H7 (cell line): ENCODE data around the gene MYO3A. TPM values are rescaled to one million over a fixed set of nuclear protein-coding genes. Genes with fewer than 3 reads are reported as not detected.

Source experiments
- DNase-seq: peaks from one replicate; pipeline ENCODE4 v3.0.0; 2012
- H3K27me3 ChIP-seq: 2 replicates; pipeline ENCODE4 v1.6.0; 2011; ENCODE audit warnings: mild to moderate bottlenecking, low read length; ENCODE audit not compliant: control insufficient read depth, insufficient read depth
- H3K36me3 ChIP-seq: replicated peaks from 2 replicates; pipeline ENCODE4 v1.5.1; 2011; ENCODE audit warnings: low read length; ENCODE audit not compliant: control insufficient read depth, insufficient read depth
- H3K4me3 ChIP-seq: 2 replicates; pipeline ENCODE4 v1.5.1; 2011; ENCODE audit warnings: low read depth, mild to moderate bottlenecking, control low read depth, low read length, moderate library complexity; ENCODE audit not compliant: insufficient read depth
- total RNA-seq: library from RNA; depleted of rRNA; stranded (reverse); fragments of >200 nt; shearing (Covaris generic); gene quantifications from 2 replicates; pipeline ENCODE4 v1.2.3, GENCODE V29; 2014; rRNA removed

The MYO3A gene, protein sequence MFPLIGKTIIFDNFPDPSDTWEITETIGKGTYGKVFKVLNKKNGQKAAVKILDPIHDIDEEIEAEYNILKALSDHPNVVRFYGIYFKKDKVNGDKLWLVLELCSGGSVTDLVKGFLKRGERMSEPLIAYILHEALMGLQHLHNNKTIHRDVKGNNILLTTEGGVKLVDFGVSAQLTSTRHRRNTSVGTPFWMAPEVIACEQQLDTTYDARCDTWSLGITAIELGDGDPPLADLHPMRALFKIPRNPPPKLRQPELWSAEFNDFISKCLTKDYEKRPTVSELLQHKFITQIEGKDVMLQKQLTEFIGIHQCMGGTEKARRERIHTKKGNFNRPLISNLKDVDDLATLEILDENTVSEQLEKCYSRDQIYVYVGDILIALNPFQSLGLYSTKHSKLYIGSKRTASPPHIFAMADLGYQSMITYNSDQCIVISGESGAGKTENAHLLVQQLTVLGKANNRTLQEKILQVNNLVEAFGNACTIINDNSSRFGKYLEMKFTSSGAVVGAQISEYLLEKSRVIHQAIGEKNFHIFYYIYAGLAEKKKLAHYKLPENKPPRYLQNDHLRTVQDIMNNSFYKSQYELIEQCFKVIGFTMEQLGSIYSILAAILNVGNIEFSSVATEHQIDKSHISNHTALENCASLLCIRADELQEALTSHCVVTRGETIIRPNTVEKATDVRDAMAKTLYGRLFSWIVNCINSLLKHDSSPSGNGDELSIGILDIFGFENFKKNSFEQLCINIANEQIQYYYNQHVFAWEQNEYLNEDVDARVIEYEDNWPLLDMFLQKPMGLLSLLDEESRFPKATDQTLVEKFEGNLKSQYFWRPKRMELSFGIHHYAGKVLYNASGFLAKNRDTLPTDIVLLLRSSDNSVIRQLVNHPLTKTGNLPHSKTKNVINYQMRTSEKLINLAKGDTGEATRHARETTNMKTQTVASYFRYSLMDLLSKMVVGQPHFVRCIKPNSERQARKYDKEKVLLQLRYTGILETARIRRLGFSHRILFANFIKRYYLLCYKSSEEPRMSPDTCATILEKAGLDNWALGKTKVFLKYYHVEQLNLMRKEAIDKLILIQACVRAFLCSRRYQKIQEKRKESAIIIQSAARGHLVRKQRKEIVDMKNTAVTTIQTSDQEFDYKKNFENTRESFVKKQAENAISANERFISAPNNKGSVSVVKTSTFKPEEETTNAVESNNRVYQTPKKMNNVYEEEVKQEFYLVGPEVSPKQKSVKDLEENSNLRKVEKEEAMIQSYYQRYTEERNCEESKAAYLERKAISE (N-terminal part only)
- total RNA-seq: 4.8 and 4.9 TPM in 2 replicates

DNA sequence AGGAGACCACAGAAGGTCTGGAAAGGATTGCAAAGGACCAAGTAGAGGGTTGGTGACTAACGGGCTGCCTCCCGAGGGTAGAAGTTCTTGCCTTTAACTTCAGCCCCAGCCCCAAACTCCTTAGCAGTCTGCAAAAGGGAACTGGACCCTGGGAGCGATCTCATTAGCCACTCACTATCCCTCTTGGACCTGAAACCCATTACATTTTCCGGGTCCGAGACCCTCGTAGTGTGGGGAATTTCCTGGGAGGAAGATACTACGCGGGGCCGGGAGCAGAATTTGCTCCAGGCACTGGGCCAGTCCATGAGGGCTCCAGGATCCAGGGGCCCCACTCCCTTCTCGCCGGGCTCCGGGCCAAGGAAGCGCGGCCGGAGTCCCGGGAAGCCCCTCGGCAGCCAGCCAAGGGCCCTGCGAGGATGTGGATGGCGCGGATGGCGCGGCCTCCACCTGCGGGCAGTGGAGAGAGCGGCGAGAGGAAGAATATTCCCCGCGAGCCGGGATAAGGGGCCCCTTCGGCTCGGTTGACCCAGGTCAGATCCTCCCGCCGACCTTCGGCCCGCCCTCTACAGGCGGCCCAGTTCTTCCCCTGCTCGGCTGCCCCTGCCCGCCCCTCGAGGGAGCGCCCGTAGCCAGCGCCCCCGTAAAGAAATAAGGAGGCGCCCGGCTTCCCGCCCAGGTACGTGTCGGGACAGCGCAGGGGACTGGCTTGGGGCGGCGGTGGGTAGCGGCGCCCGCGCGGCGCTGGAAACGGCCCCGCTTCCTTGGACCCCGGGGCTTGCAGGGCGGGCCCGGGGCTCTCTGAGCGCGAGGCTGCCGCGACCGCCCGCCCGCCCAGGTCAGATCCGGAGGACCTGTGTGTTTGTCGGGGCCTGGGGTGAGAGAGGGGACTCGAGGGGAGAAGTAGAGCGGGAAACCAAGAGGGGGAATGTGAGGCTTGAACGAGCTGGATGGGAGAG lies at the start of gene MYO3A:
MYO3A (plus strand) TSS at position 577 of the 956 bp plus-strand sequence. CDS start 17,882 bp downstream, outside the sequence.
- DNase-seq: peak; percentile 85
- H3K27me3 ChIP-seq: peaks cover 10% of the 10 kb centered on the region
- peak within 1 kb of the TSS; percentile 64 for H3K4me3 ChIP-seq
- no peaks in the 10 kb centered on the region for H3K36me3 ChIP-seq

DNA sequence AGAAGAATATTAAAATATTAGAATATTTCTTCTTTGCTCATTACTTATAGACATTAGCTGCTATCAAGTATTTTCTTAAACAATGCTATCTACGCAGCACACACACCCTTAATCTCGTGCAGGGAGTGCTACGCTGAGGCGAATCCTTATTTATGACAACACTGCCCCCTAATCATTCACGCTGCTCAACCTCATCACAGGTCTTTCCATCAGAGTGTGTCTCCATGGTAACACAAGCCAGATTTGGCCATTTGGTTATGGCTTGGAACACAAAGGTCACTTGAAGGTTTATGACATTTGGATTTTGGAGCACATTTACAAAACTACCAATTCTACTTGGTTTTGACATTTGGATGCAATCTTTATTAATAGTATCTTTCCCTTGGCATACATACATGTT lies 45.4 kb upstream of the MYO3A start:
- Histone ChIP-seq H3K4me3 (no peak overlapping the region), H3K27me3 (no peaks in the 10 kb centered on the region), H3K36me3 (no peaks in the 10 kb centered on the region)
- peak; percentile 23 for DNase-seq

DNA sequence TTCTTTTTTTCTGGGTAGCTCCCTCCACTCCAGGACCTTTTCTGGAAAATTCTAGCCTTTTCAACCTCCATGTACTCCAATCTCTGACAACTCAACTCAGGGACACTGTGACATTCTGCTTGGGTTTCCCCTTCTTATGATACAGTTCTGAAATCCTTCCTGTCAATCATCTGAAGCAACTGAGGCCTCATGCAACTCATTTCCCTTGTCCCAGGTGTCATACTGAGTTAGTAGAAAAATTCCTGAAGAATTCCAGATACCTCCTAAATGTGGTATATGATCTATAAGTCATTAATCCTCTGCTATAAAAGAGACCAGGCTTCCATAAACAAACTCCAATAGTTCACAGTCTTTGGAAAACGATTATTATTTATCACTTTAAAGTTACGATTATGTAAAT lies 43.0 kb upstream of the MYO3A start:
- no peaks in the 10 kb centered on the region for H3K36me3 ChIP-seq
- DNase-seq: no peak
- no peaks in the 10 kb centered on the region for H3K27me3 ChIP-seq
- no peak overlapping the region for H3K4me3 ChIP-seq

DNA sequence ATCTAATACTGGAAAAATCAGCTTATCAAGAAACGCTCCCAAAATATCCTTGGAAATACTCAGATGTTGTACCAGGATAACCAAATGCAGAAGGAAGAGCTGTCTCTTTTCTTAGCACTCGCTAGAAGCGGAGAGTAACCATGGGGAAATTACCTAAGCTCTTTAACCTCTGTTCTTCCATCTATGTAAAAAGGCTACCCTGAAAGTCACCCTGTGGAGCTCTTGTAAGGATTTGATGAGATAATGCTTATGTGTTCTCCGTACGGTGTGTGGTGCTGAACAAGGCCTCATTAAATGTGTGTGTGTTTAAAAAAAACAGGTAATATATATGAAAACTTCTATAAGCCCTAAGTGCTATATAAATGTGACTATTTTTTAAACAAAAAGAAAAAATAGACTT lies 38.2 kb upstream of the MYO3A start:
- H3K27me3 ChIP-seq: no peaks in the 10 kb centered on the region
- no peaks in the 10 kb centered on the region for H3K36me3 ChIP-seq
- no peak for DNase-seq
- H3K4me3 ChIP-seq: no peak overlapping the region

DNA sequence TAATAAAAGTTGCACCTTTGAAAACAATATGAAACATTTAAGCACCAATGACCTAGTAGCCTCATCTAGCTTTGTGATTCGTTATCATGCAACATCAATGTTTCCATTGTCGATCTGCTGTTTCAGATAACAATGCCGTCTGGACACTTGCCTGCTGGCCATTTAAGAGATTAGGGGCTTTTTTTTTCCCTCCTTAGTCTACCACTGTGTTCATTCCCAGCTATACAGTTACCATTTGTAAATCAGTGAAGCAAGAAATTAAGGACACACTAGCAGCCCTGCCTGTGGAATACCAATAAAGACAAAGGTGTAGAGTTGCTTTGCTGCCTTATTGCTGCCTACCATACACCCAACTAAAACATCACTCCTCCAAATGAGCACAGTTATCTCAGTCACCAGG lies 37.6 kb upstream of the MYO3A start:
- no peaks in the 10 kb centered on the region for H3K27me3 ChIP-seq
- H3K4me3 ChIP-seq: no peak overlapping the region
- DNase-seq: no peak
- H3K36me3 ChIP-seq: no peaks in the 10 kb centered on the region

DNA sequence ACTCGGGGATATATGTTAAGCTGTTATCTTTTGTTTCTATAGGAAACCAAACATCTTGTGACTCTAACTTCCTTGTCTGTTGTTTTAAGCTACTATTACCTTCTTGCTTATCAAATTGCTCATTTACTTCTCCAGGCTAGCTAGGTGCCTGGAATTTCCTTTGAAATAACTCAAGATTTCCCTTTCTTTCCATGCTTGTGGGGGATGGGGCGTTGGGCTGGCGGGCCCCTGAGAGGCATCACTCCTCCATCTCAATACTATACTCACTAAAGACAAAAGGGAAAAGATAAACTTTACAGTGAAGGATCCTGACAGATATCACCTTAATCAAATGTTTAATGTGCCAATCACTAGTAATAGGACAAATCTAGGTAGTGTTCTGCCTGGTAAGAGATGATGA lies 34.7 kb upstream of the MYO3A start:
- Histone ChIP-seq H3K36me3 (no peaks in the 10 kb centered on the region), H3K4me3 (no peak overlapping the region), H3K27me3 (no peaks in the 10 kb centered on the region)
- no peak for DNase-seq

DNA sequence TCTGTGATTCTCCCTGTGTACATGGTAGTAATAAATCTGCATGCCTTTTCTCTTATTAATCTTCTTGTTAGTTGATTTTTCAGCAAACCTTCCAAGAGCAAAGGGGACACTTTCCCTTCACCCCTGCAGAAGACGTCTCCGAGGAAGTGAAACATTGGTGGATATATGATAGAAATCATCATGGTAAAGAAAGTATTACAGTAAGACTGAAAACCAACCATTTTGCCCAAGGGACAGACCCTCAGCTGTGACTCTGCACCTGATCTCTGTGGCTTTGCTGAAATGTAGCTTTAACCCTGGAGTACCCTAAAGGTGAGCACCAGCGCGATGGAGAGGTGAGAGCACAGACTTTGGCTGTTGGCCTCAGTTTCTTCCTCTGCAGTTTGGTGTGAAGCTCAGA lies 32.8 kb upstream of the MYO3A start:
- H3K27me3 ChIP-seq: no peaks in the 10 kb centered on the region
- H3K36me3 ChIP-seq: no peaks in the 10 kb centered on the region
- no peak for DNase-seq
- H3K4me3 ChIP-seq: no peak overlapping the region

DNA sequence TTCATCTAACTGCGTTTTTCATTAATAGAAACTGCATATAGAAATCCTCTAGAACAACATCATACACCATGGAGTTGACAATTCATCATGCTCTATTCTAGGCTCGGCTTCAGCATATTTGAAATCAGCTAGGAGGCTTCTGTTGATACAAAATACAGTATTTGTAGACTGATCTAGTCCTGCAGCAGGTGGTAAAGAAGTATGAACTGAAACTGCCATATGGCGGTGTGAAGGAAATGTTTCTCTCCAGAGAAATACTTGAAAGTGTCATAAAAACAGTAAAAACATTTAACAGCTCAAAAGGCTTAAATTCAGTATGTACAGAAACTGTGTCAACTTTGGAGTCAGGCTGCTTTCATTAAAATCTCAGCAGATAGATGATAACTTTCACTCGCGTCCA lies 32.0 kb upstream of the MYO3A start:
- no peak overlapping the region for H3K4me3 ChIP-seq
- no peaks in the 10 kb centered on the region for H3K36me3 ChIP-seq
- no peaks in the 10 kb centered on the region for H3K27me3 ChIP-seq
- no peak for DNase-seq

DNA sequence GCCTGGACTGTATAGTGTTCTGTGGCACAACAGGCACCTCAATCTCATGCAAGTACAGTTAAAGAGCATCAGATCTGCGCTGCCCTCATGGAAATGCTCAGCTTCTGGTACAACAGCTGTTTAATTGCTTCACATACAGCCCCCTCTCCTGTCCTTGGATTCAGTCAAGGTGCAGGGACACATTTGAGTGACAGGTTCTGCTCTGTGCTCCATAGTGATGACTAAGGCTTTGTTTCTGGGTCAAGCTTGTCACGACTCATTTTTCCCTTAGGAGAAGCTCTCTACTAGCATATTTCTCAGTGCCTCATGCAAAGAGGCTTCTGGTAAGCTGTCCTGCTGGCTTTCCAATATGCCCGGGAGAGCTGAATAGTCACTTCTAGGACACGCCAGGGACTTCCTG lies 26.8 kb upstream of the MYO3A start:
- Histone ChIP-seq H3K36me3 (no peaks in the 10 kb centered on the region), H3K27me3 (no peaks in the 10 kb centered on the region), H3K4me3 (no peak overlapping the region)
- no peak for DNase-seq

DNA sequence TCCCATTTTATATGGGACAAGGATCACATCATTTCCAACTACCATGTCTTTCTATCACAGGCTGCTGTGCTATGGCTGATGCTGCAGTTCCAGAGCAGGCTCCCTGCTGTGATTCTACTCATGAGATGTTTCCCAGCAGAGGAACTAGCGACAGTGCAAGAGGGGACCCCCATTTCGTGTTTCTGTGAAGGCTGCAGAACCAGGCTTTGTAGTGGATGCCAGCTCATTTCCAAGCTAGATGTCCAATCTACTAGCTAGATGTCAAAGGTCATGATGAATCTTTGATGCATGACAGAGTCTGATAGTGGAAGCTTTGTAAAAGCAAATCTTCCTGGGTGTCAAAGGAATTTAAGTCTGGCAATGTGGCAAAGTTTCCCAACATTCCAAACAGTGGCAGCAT lies 21.2 kb upstream of the MYO3A start:
- no peak overlapping the region for H3K4me3 ChIP-seq
- no peak for DNase-seq
- H3K36me3 ChIP-seq: no peaks in the 10 kb centered on the region
- H3K27me3 ChIP-seq: no peaks in the 10 kb centered on the region

DNA sequence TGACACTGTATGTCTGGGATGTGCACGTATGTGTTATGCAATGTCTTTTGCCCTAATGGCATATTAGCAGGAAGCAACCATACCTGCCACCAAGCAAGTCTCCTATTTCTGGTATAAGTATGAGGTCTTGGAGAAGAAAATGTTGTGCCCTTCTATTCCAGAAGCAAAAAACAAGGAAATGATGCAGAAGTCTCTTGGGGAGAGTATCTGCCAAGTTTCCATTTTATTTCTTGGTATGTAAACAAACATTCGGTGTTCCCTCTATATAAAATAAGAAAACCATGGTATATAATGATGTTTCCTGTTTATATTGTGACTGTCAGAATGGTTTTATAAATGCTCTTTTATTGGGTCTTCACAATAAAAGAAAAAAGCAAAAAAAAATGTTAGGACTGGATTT lies 19.3 kb upstream of the MYO3A start:
- no peak for DNase-seq
- no peaks in the 10 kb centered on the region for H3K36me3 ChIP-seq
- H3K4me3 ChIP-seq: no peak overlapping the region
- no peaks in the 10 kb centered on the region for H3K27me3 ChIP-seq

DNA sequence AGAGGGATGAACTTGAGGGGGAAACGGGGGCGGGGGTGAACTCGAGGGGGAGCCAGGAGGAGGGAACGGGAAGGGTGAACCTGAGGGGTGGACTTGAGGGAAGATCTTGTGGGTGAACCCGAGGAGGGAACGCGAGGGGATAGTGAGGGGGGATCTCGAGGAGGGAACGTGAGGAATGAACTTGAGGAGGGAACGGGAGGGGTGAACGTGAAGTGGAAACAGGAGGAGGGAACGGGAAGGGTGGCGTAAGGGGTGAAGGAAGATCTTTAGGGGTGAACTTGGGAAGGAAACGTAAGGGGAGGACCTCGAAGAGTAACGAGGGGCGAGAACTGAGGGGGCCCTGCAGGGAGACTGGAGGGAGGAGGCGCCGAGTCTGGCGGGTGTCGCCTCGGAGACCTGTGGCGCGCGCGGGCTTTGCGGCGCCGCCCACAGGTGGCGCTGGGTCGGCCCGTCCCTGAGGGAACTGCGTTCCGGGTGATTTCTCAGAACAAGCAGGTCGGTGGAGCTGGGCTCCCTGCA lies 651 bp downstream of the MYO3A start:
- H3K36me3 ChIP-seq: no peaks in the 10 kb centered on the region
- peak overlapping the region; percentile 64 for H3K4me3 ChIP-seq
- peak; percentile 72 for DNase-seq
- H3K27me3 ChIP-seq: peaks cover 10% of the 10 kb centered on the region

DNA sequence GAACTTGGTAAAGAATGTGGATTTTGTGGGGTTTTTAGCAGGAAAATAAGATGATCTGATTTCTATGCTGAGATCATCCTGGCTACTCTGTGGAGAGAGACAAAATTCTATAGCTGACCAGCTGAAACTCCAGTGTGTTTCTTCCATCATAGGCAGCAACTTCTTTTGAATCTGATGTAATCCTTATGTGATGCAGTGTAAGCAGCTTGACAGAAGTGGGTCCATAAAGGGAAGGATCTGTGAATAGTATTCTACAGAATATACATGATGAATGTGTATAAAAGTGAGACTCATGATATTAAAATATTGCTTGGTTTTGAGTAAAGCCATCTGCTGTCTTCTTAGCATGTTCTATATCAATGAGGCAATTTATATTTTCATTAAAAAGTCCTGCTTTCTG lies 4.4 kb downstream of the MYO3A start:
- no peak for DNase-seq
- Histone ChIP-seq H3K4me3 (no peak overlapping the region), H3K36me3 (no peaks in the 10 kb centered on the region), H3K27me3 (peaks cover 8% of the 10 kb centered on the region)
